ENCODE results near the gene CPE.
"Not testable (repeated sequence)": the region's sequence is repeated elsewhere in the genome, so short reads cannot be mapped to it uniquely, and the experiment has no call there.

Gene CPE

GRCh38 chr4:165378745-165379677 is at the start of gene CPE:
Gene CPE (plus strand): TSS chr4:165379008. CDS start chr4:165379222, 214 bp downstream.
- in situ Hi-C loops (cut with MboI; ENCODE audit: low sequenced_read_pairs), result no loop called here

DNA sequence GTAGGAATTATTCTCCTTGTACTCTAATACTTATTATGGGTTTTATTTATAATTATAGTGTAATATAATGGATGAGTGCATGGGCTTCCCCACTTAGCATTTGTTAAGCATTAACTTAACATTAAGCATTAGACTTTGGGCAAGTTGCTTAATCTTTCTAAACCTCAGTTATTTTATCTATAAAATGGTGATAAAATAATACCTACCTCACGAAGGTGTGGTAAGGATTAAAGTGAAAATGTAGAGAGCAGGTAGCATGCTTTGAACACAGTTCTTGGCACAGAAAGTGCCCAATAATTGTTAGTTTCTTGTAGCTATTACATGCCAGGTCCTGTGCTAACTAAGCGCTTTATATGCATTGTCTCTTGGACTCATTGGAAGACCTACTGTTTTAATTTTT is 48.7 kb upstream of the CPE start:
- in situ Hi-C loops (cut with MboI; ENCODE audit: low sequenced_read_pairs), result no loop called here

GRCh38 chr4:165330666-165331065 is 48.1 kb upstream of the CPE start:
- in situ Hi-C loops (cut with MboI; ENCODE audit: low sequenced_read_pairs), result no loop called here

- in situ Hi-C loops (cut with MboI; ENCODE audit: low sequenced_read_pairs), result no loop called here
Observed at GRCh38 chr4:165331359-165331758, 47.4 kb upstream of the CPE start.

- in situ Hi-C loops (cut with MboI; ENCODE audit: low sequenced_read_pairs), result no loop called here
Observed at GRCh38 chr4:165331823-165332222, 47.0 kb upstream of the CPE start.

DNA sequence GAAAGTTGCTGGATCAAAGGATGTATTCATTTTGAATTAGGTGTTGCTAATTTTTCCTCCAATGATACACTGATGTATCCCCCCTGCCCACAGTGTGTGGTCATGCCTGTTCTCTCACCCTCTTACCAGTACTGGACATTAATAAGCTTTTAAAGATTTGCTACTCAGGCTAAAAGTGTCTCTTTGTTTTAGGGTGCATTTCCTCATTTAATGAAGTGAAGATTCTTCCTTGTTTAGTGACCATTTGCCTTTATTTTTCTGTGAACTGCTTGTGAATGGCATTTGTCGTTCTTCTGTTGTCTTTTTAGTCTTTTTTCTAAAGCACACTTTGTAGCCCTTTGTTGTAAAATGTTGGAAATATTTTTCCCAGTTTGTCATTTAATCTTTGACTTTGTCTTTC is 46.3 kb upstream of the CPE start:
- in situ Hi-C loops (cut with MboI; ENCODE audit: low sequenced_read_pairs), result no loop called here

GRCh38 chr4:165335163-165335703 is 43.6 kb upstream of the CPE start:
- in situ Hi-C loops (cut with MboI; ENCODE audit: low sequenced_read_pairs), result no loop called here

DNA sequence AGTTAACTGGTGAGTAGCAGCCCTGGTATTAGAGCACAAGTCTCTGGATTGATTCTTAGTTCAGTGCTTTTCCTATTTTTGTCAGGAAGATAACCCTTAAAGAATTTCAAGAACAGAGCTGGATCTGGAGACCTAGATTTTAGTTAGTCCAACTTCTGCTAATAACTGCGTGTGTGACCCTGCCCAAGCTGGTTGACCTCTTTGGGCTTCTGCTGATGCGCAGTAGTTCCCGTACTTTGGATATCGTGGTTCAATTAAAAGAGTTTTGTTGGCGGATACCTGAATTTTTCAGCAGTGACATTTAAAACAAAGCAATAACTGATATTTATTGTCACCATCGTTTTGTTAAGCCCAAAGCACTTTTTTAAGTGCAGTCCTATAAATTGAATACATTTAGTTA is 42.1 kb upstream of the CPE start:
- in situ Hi-C loops (cut with MboI; ENCODE audit: low sequenced_read_pairs), result no loop called here

- in situ Hi-C loops (cut with MboI; ENCODE audit: low sequenced_read_pairs), result not testable (repeated sequence)
Observed at GRCh38 chr4:165342340-165342739, 36.5 kb upstream of the CPE start.

GRCh38 chr4:165343353-165344191 is 35.2 kb upstream of the CPE start:
- in situ Hi-C loops (cut with MboI; ENCODE audit: low sequenced_read_pairs), result no loop called here

DNA sequence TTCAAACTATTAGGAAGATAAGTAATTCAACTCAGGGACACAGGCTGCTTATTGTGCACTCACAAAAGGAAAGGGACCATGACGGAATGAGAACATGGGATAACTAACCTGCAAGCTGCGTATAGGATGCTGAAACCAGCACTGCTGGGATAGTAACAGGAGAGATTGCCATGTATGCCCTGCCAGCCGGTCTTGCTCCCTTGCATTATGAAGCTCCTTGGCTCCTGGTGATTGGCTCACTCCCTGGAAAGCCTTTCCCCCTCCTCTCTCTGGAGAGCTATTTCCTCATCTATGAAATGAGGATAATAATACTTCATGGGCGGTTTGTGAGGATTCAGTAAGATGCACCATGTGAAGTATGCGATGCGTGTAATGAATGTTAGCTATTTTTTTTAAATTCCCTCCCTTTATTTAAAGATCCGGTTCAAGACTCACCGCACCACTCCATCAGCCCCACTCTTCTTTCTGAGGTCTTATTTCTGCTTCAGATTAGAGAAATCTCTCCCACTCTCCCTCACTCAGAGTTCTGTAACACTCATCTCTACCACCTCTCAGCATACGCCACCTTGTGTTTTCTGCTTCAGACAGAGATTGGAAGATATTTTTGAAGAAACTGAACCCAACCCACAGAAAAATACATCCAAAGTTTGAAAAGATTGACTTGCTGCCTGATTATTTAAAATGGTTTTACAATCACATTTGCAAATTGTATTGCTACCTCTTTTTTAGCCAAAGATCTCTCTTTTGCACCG is 33.0 kb upstream of the CPE start:
- in situ Hi-C loops (cut with MboI; ENCODE audit: low sequenced_read_pairs), result no loop called here

DNA sequence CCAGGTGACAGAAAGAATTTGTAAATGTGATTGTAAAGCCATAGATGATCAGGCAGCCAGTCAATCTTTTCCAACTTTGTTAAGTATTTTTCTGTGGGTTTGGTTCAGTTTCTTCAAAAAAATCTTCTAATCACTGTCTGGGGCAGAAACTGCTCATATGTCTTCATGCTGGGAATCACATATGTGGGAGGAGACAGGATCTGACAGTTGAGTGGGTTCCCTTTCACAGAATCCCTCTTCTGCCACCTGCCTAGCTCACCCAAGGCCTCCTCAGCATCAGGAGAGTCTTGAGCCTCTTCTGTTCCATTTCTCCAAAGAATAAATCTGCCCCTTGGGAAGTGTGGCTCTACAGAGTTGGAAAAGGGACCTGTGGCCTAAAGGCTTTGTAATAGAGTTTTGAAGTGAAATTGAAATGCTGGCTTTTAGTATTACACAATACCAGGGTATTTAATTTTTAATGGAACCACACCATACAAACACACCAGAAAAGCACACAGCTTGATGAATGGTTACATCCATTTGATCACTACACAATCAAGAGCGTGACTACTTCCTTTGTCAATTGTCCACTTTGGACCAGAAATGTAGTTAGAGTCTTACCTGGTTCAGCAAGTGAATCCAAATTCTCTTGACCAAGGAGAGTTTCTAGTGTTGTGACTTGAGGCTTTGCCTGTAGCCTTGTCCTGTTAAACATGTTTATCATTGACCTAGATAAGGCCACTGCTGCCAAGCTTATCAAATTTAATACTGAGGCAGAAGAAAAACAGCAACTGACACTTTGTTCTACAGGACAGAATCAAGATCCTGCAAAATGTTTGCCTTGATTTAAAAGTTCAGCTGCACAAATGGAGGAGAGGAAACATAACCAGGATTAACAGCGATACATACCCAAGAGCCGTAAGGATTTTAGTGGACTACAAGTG is 30.9 kb upstream of the CPE start:
- in situ Hi-C loops (cut with MboI; ENCODE audit: low sequenced_read_pairs), result no loop called here

- in situ Hi-C loops (cut with MboI; ENCODE audit: low sequenced_read_pairs), result no loop called here
Observed at GRCh38 chr4:165351359-165352130, 27.3 kb upstream of the CPE start.

DNA sequence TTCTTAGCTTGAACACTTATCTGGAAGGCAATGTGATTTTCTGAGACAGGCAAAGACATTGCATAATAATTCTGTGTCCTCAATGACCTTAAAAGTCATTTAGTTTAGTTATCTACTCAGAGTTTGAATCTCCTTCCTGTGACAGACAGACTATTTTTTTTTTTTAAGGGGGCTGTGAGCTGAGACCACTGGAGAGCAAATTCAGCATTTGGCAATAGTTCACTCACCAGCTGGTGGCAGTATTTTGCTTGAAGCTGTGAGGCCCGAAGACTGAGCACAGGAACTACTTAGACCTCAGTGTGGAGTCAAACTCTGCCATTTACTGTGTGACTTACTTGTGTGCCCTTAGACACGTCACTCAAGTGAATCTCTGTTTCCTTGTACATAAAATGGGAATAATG is 22.9 kb upstream of the CPE start:
- in situ Hi-C loops (cut with MboI; ENCODE audit: low sequenced_read_pairs), result no loop called here

GRCh38 chr4:165359506-165359905 is 19.3 kb upstream of the CPE start:
- in situ Hi-C loops (cut with MboI; ENCODE audit: low sequenced_read_pairs), result no loop called here

DNA sequence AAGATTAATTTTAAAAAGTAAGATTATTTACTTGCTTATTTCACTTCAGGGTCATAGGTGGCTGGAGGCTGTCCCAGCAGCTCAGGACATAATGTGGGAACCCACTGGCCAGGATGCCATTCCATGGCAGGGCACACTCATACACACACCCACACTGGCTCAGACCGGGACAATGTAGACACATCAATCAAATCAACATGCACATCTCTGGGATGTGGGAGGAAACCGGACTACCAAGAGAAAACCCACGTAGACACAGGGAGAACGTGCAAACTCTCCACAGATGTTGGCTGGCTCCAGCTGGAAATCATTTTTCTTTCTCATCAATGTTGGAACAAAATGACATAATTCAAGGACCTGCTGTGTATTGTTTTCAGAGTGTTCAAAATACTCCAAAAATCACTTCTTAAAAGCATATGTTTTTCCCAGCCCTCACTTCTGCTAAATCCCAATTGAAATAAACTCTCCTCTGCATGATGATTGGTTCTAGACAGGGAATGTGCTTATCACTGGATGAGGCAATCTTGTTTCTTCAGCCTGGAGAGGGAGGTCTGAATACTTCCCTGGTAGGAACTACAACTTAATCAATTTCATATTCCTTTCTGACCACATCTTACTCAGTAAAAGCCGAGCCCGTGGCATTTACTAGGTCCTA is 18.6 kb upstream of the CPE start:
- in situ Hi-C loops (cut with MboI; ENCODE audit: low sequenced_read_pairs), result no loop called here

DNA sequence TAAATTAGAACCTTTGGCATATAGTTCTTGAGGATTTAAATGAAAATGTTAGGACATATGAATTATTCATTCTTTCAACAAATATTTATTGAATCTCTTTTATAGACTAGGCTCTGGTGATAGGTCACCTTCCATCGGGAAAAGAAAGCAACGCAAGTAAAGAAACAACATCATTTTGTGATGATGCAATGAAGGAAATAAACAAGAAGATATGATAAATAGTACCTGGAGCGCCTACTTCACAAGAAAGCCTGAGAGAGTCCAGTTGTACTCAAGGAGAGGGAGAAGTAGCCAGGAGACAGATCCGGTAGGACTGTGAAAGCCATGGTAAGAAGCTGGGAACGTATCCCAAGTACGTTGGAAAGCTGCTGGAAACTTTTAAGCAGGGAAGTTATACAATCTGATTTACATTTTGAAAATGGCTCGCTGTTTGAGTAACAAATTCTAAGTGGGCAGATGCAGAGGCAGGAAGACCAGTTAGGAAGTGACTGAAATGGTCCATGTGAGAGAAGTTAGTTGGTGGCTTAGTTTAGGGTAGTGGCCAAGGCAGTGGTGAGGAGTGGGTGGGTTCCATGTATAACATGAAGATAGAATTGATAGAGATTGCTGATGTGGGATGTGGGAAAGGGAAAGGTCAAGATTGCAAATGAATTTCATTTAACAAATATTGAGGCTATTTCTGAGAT is 17.7 kb upstream of the CPE start:
- in situ Hi-C loops (cut with MboI; ENCODE audit: low sequenced_read_pairs), result no loop called here

DNA sequence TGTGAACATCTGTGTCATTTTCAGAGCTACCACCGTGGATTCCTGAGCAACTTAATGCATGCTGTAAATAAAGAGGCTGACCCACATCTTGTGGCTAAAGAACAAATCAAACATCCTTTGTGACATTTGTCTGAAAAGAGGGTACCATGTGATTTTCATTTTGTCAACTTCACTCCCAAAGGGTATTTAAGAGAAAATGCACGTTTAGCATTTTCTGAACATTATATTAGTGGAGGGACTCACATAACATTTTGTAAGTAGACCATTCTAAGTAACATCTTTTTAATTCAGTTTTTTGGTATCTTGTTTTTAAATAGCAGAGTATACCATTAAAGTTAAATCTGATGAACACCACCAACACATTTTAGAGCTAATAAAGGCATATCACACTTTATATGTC is 17.0 kb upstream of the CPE start:
- in situ Hi-C loops (cut with MboI; ENCODE audit: low sequenced_read_pairs), result no loop called here
